ENCODE results near the gene TGFBR3. TPM values are rescaled to one million over a fixed set of nuclear protein-coding genes. Genes with fewer than 3 reads are reported as not detected.
"Not testable (repeated sequence)": the region's sequence is repeated elsewhere in the genome, so short reads cannot be mapped to it uniquely, and the experiment has no call there.

Gene TGFBR3
- total RNA-seq, 6 experiments from 2014 or later, result 5.8 to 21.1 (median 19.0) TPM

- no peaks in the 10 kb centered on the region for H3K9me3 Mint-ChIP-seq
- H3K4me1 Mint-ChIP-seq (ENCODE audit: low read depth), result no peaks in the 10 kb centered on the region
- H3K27ac Mint-ChIP-seq, result no peak overlapping the region
- no peak for DNase-seq
- H3K36me3 Mint-ChIP-seq (ENCODE audit: low read depth), result no peaks in the 10 kb centered on the region
- H3K4me3 Mint-ChIP-seq, result no peak overlapping the region
- TF ChIP-seq CTCF (IDR thresholded peaks at IDR 0.05), result no peak
- H3K27me3 Mint-ChIP-seq (ENCODE audit: insufficient read depth), result no peaks in the 10 kb centered on the region; the same call in 1 of the 2 replicates
Measured at GRCh38 chr1:91670781-91671180, 215.2 kb downstream of the TGFBR3 start.

GRCh38 chr1:91669584-91670350 lies 216.2 kb downstream of the TGFBR3 start:
- no peak for DNase-seq
- no peak for TF ChIP-seq CTCF (IDR thresholded peaks at IDR 0.05)
- no peak overlapping the region for H3K4me3 Mint-ChIP-seq
- no peak overlapping the region for H3K27ac Mint-ChIP-seq
- H3K36me3 Mint-ChIP-seq (ENCODE audit: low read depth), result no peaks in the 10 kb centered on the region
- no peaks in the 10 kb centered on the region for H3K4me1 Mint-ChIP-seq (ENCODE audit: low read depth)
- no peaks in the 10 kb centered on the region for H3K9me3 Mint-ChIP-seq
- H3K27me3 Mint-ChIP-seq (ENCODE audit: insufficient read depth), result no peaks in the 10 kb centered on the region; the same call in 1 of the 2 replicates

GRCh38 chr1:91666651-91667050 lies 219.3 kb downstream of the TGFBR3 start:
- not testable (repeated sequence) for H3K9me3 Mint-ChIP-seq; H3K27ac Mint-ChIP-seq; H3K36me3 Mint-ChIP-seq (ENCODE audit: low read depth); DNase-seq; H3K4me3 Mint-ChIP-seq; H3K4me1 Mint-ChIP-seq (ENCODE audit: low read depth); H3K27me3 Mint-ChIP-seq (ENCODE audit: insufficient read depth)

- Mint-ChIP-seq H3K27ac (no peak overlapping the region), H3K27me3 (ENCODE audit: insufficient read depth) (peaks cover 6% of the 10 kb centered on the region), H3K4me3 (no peak overlapping the region), H3K9me3 (peaks cover 7% of the 10 kb centered on the region), H3K4me1 (ENCODE audit: low read depth) (peaks cover 6% of the 10 kb centered on the region; the same call in 1 of the 2 replicates), H3K36me3 (ENCODE audit: low read depth) (peaks cover 9% of the 10 kb centered on the region; the same call in 1 of the 2 replicates)
- no peak for TF ChIP-seq CTCF (IDR thresholded peaks at IDR 0.05)
- DNase-seq, result no peak
Measured at GRCh38 chr1:91661121-91661520, 224.8 kb downstream of the TGFBR3 start.

- Mint-ChIP-seq H3K4me1 (ENCODE audit: low read depth) (peaks cover 6% of the 10 kb centered on the region; the same call in 1 of the 2 replicates), H3K27me3 (ENCODE audit: insufficient read depth) (peaks cover 6% of the 10 kb centered on the region), H3K27ac (no peak overlapping the region), H3K9me3 (peaks cover 7% of the 10 kb centered on the region), H3K36me3 (ENCODE audit: low read depth) (peaks cover 9% of the 10 kb centered on the region; the same call in 1 of the 2 replicates), H3K4me3 (no peak overlapping the region)
- no peak for TF ChIP-seq CTCF (IDR thresholded peaks at IDR 0.05)
- DNase-seq, result no peak
Measured at GRCh38 chr1:91660708-91661107, 225.2 kb downstream of the TGFBR3 start.

- H3K4me1 Mint-ChIP-seq (ENCODE audit: low read depth), result peaks cover 16% of the 10 kb centered on the region
- no peak for DNase-seq
- H3K9me3 Mint-ChIP-seq, result peaks cover 7% of the 10 kb centered on the region
- H3K36me3 Mint-ChIP-seq (ENCODE audit: low read depth), result peaks cover 9% of the 10 kb centered on the region; the same call in 1 of the 2 replicates
- TF ChIP-seq CTCF (IDR thresholded peaks at IDR 0.05), result no peak
- H3K27ac Mint-ChIP-seq, result no peak overlapping the region
- no peak overlapping the region for H3K4me3 Mint-ChIP-seq
- peaks cover 8% of the 10 kb centered on the region for H3K27me3 Mint-ChIP-seq (ENCODE audit: insufficient read depth)
Measured at GRCh38 chr1:91655912-91656449, 230.0 kb downstream of the TGFBR3 start.

Data from HFFc6 (cell line).